SK-N-SH treated with all-trans-retinoic acid at 6 μM for 48 hours (cell line): Measurements from ENCODE around the gene SMARCD2.

Experiments
- ATAC-seq: fragments of 200-7000 bp; cut with Tn5 transposase; 3 replicates; pipeline ENCODE4 v1.9.1; 2020; ENCODE audit warnings: mild to moderate bottlenecking, moderate library complexity
- ARNTL ChIP-seq: fragments of 450-650 bp; formaldehyde crosslinking; IDR thresholded peaks from 2 replicates; pipeline ENCODE4 v1.5.0; 2020; ENCODE audit warnings: low read depth, mild to moderate bottlenecking, moderate library complexity, borderline replicate concordance
- BACH2 ChIP-seq: fragments of 250-450 bp; sonication (Bioruptor Pico); IDR thresholded peaks from 2 replicates; pipeline ENCODE4 v1.9.0; 2021; ENCODE audit warnings: mild to moderate bottlenecking, borderline replicate concordance
- CREB5 ChIP-seq: fragments of 250-450 bp; sonication (Bioruptor Pico); IDR thresholded peaks from 2 replicates; pipeline ENCODE4 v1.5.1; 2020; ENCODE audit warnings: low read depth, mild to moderate bottlenecking, moderate library complexity
- CSDC2 ChIP-seq: fragments of 250-450 bp; sonication (Bioruptor Pico); IDR thresholded peaks from 2 replicates; pipeline ENCODE4 v1.5.0; 2020; ENCODE audit warnings: mild to moderate bottlenecking, moderate library complexity
- CSRNP3 ChIP-seq: fragments of 250-450 bp; sonication (Bioruptor Pico); IDR thresholded peaks from 2 replicates; pipeline ENCODE4 v1.5.1; 2021; ENCODE audit warnings: mild to moderate bottlenecking, moderate library complexity
- ESRRG ChIP-seq: fragments of 250-450 bp; sonication (Bioruptor Pico); IDR thresholded peaks from 2 replicates; pipeline ENCODE4 v1.6.1; 2021; ENCODE audit warnings: mild to moderate bottlenecking
- GLIS3 ChIP-seq: fragments of 250-450 bp; sonication (Bioruptor Pico); IDR thresholded peaks from 2 replicates; pipeline ENCODE4 v1.5.0; 2020; ENCODE audit warnings: mild to moderate bottlenecking, moderate library complexity
- ISL1 ChIP-seq: fragments of 250-450 bp; sonication (Bioruptor Pico); IDR thresholded peaks from 2 replicates; pipeline ENCODE4 v2.1.2; 2022; ENCODE audit warnings: mild to moderate bottlenecking, moderate library complexity
- OSR1 ChIP-seq: fragments of 250-450 bp; sonication (Bioruptor Pico); IDR thresholded peaks from 2 replicates; pipeline ENCODE4 v1.8.0; 2022; ENCODE audit warnings: moderate library complexity, mild to moderate bottlenecking, inconsistent platforms
- PATZ1 ChIP-seq: fragments of 250-450 bp; sonication (Bioruptor Pico); IDR thresholded peaks from 2 replicates; pipeline ENCODE4 v1.8.0; 2020; ENCODE audit warnings: mild to moderate bottlenecking, moderate library complexity, borderline replicate concordance
- SNAI2 ChIP-seq: fragments of 250-450 bp; sonication (Bioruptor Pico); IDR thresholded peaks from 2 replicates; pipeline ENCODE4 v1.5.0; 2020; ENCODE audit warnings: mild to moderate bottlenecking, moderate library complexity
- TCF4 ChIP-seq: fragments of 250-450 bp; sonication (Bioruptor Pico); IDR thresholded peaks from 2 replicates; pipeline ENCODE4 v1.8.0; 2021; ENCODE audit warnings: mild to moderate bottlenecking, moderate library complexity, borderline replicate concordance
- TOX ChIP-seq: fragments of 250-450 bp; sonication (Bioruptor Pico); IDR thresholded peaks from 2 replicates; pipeline ENCODE4 v1.8.0; 2021; ENCODE audit warnings: mild to moderate bottlenecking, moderate library complexity, borderline replicate concordance
- ZC3H10 ChIP-seq: fragments of 250-450 bp; sonication (Bioruptor Pico); IDR thresholded peaks from 2 replicates; pipeline ENCODE4 v1.5.1; 2021; ENCODE audit warnings: mild to moderate bottlenecking, moderate library complexity
- ZFP3 ChIP-seq: fragments of 250-450 bp; sonication (Bioruptor Pico); IDR thresholded peaks from 2 replicates; pipeline ENCODE4 v1.5.0; 2020; ENCODE audit warnings: mild to moderate bottlenecking, moderate library complexity
- ZNF565 ChIP-seq: fragments of 450-650 bp; formaldehyde crosslinking; conservative IDR thresholded peaks from 2 replicates; pipeline ENCODE4 v1.5.0; 2020; ENCODE audit warnings: low read depth, mild to moderate bottlenecking, moderate library complexity
- ZNF70 ChIP-seq: fragments of 450-650 bp; formaldehyde crosslinking; IDR thresholded peaks from 2 replicates; pipeline ENCODE4 v1.5.0; 2020; ENCODE audit warnings: mild to moderate bottlenecking, moderate library complexity

The SMARCD2 gene

GRCh38 chr17:63830278-63830677 lies 12.2 kb downstream of the SMARCD2 start:
- no peak for TF ChIP-seq BACH2 (CRISPR knock-in tag)
- TF ChIP-seq, all 23 proteins: peak for 0
- ATAC-seq = no peak

GRCh38 chr17:63828936-63829335 lies 13.5 kb downstream of the SMARCD2 start:
- no peak for ATAC-seq
- TF ChIP-seq TOX (CRISPR knock-in tag) (no peak), SNAI2 (CRISPR knock-in tag) (no peak), CREB5 (CRISPR knock-in tag) (no peak), ZNF70 (CRISPR knock-in tag) (no peak), BACH2 (CRISPR knock-in tag) (no peak), ZC3H10 (CRISPR knock-in tag) (no peak), PATZ1 (CRISPR knock-in tag) (no peak), CSDC2 (CRISPR knock-in tag) (no peak), ARNTL (no peak), ZNF565 (CRISPR knock-in tag) (no peak), ESRRG (CRISPR knock-in tag) (no peak), GLIS3 (no peak), ISL1 (CRISPR knock-in tag) (no peak), CSRNP3 (no peak)

- no peak for ATAC-seq
- TF ChIP-seq ZFP3 (CRISPR knock-in tag) (0 out of 2 replicates have a peak, but pooled peaks have one; percentile 1), OSR1 (CRISPR knock-in tag) (no peak)
Measured at GRCh38 chr17:63827801-63828221, 14.7 kb downstream of the SMARCD2 start.

GRCh38 chr17:63827002-63827800 lies 15.3 kb downstream of the SMARCD2 start, which contains the start of the genes FTSJ3 and PSMC5:
TSS of gene FTSJ3 (minus strand) at chr17:63827663. CDS start at chr17:63826902, 761 bp downstream.
TSS of gene PSMC5 (plus strand) at chr17:63827431. CDS start at chr17:63827491, 60 bp downstream.
- TF ChIP-seq CSRNP3 (no peak), ZNF565 (CRISPR knock-in tag) (0 out of 2 replicates have a peak, but pooled peaks have one; percentile 20), GLIS3 (peak; percentile 80; the same call in 1 of the 2 replicates), ARNTL (no peak), CREB5 (CRISPR knock-in tag) (no peak), ESRRG (CRISPR knock-in tag) (0 out of 2 replicates have a peak, but pooled peaks have one; percentile 78), ZFP3 (CRISPR knock-in tag) (peak; percentile 42; the same call in 1 of the 2 replicates), CSDC2 (CRISPR knock-in tag) (peak; percentile 79; the same call in 1 of the 2 replicates)
- TF ChIP-seq, all 23 proteins: peak for 5
- ATAC-seq = peak; percentile 91

- TF ChIP-seq TCF4 (no peak), PATZ1 (CRISPR knock-in tag) (peak; percentile 15; the same call in 1 of the 2 replicates)
- peak; percentile 20 for ATAC-seq
Measured at GRCh38 chr17:63826468-63827001, 15.9 kb downstream of the SMARCD2 start.
